ENCODE results near the gene PDPR.
"Not testable (repeated sequence)": the region's sequence is repeated elsewhere in the genome, so short reads cannot be mapped to it uniquely, and the experiment has no call there.

PDPR gene

DNA sequence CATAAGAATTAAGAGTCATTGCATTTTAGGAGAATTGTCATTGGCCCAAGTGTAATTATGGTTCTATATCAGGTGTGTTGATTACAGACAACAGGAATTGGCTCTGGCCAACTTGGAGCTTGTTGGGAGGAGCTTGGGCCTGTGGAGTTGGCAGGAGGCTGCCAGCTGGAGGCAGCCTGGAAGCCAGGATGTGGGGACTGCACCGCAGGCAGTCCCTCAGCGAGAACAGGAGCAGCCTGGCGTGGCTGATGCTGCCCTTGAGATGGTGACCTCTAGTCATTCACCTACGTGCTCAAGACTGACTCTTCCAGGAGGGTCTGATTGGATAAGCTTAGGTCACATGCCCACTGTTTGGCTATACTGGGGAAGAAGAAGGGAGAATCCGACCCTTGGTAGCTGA lies 13.6 kb downstream of the PDPR start:
- H3K27ac ChIP-seq (ENCODE audit: low read depth, low read length); H3K36me3 ChIP-seq (ENCODE audit: insufficient read depth, low read length); H3K79me2 ChIP-seq (ENCODE audit: control insufficient read depth, insufficient read depth, low read length, unreplicated experiment); H3K4me1 ChIP-seq (ENCODE audit: control insufficient read depth, insufficient read depth, low read length, unreplicated experiment); H3K4me3 ChIP-seq (ENCODE audit: low read depth, low read length); H2AFZ ChIP-seq (ENCODE audit: low read length, unreplicated experiment); H3K27me3 ChIP-seq (ENCODE audit: insufficient read depth, low read length): not testable (repeated sequence)

DNA sequence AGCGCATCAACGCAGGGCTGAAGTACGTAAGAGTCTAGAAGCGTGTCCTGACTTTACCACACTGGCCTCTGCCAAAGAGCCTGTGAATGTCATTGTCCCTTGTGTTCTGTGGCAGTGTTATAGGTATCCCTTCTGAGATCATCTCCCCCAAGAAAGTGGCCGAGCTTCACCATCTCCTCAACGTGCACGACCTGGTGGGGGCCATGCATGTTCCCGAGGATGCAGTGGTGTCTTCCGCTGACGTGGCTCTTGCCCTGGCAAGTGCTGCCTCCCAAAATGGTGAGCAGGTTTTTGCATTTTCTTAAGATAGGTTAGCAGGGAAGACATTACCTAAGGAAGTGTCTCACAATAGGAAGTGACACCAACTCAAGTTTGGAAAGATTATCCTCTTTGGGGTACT lies 14.7 kb downstream of the PDPR start:
- H3K36me3 ChIP-seq (ENCODE audit: insufficient read depth, low read length); H3K4me3 ChIP-seq (ENCODE audit: low read depth, low read length); H2AFZ ChIP-seq (ENCODE audit: low read length, unreplicated experiment); H3K27me3 ChIP-seq (ENCODE audit: insufficient read depth, low read length); H3K4me1 ChIP-seq (ENCODE audit: control insufficient read depth, insufficient read depth, low read length, unreplicated experiment); H3K79me2 ChIP-seq (ENCODE audit: control insufficient read depth, insufficient read depth, low read length, unreplicated experiment); H3K27ac ChIP-seq (ENCODE audit: low read depth, low read length): not testable (repeated sequence)

DNA sequence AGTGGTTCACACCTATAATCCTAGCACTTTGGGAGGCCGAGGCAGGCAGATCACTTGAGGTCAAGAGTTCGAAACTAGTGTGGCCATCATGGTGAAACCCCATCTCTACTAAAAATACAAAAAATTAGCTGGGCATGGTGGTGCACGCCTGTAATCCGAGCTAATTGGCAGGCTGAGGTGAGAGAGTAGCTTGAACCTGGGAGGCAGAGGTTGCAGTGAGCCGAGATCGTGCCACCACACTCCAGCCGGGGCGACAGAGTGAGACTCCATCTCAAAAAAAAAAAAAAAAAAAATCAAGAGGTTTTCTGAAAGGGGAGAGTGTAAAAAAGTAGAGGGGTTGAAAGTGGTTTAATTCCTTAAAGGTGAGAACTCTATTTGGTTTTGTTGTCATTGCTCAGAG lies 21.7 kb downstream of the PDPR start:
- not testable (repeated sequence) for H3K27me3 ChIP-seq (ENCODE audit: insufficient read depth, low read length); H3K4me3 ChIP-seq (ENCODE audit: low read depth, low read length); H3K4me1 ChIP-seq (ENCODE audit: control insufficient read depth, insufficient read depth, low read length, unreplicated experiment); H3K79me2 ChIP-seq (ENCODE audit: control insufficient read depth, insufficient read depth, low read length, unreplicated experiment); H3K27ac ChIP-seq (ENCODE audit: low read depth, low read length); H3K36me3 ChIP-seq (ENCODE audit: insufficient read depth, low read length); H2AFZ ChIP-seq (ENCODE audit: low read length, unreplicated experiment)

DNA sequence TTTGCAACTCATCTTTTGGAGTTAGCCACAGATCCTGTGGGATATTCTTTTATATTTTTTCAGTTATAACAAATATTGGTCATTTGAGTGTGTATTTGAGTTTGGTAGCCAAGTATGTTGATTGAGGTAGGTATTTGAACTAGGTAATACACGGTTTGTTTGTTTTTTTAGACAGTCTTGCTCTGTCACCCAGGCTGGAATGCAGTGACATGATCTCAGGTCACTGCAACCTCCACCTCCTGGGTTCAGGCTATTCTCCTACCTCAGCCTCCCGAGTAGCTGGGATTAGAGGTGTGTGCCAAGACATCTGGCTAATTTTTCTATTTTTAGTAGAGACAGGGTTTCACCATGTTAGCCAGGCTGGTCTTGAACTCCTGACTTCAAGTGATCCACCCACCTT lies 22.5 kb downstream of the PDPR start:
- not testable (repeated sequence) for H3K36me3 ChIP-seq (ENCODE audit: insufficient read depth, low read length); H3K27me3 ChIP-seq (ENCODE audit: insufficient read depth, low read length); H3K79me2 ChIP-seq (ENCODE audit: control insufficient read depth, insufficient read depth, low read length, unreplicated experiment); H3K4me1 ChIP-seq (ENCODE audit: control insufficient read depth, insufficient read depth, low read length, unreplicated experiment); H3K27ac ChIP-seq (ENCODE audit: low read depth, low read length); H2AFZ ChIP-seq (ENCODE audit: low read length, unreplicated experiment); H3K4me3 ChIP-seq (ENCODE audit: low read depth, low read length)

DNA sequence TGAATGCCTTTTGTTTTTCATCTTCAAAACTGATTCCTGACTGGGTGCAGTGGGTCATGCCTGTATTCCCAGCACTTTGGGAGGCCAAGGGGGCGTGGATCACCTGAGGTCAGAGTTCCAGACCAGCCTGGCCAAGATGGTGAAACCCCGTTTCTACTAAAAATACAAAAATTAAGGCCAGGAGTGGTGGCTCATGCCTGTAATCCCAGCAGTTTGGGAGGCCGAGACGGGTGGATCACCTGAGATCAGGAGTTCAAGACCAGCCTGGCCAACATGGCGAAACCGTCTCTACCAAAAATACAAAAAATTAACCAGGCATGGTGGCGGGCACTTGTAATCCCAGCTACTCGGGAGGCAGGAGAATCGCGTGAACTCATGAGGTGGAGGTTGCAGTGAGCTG lies 28.6 kb downstream of the PDPR start:
- H2AFZ ChIP-seq (ENCODE audit: low read length, unreplicated experiment); H3K4me1 ChIP-seq (ENCODE audit: control insufficient read depth, insufficient read depth, low read length, unreplicated experiment); H3K36me3 ChIP-seq (ENCODE audit: insufficient read depth, low read length); H3K4me3 ChIP-seq (ENCODE audit: low read depth, low read length); H3K27ac ChIP-seq (ENCODE audit: low read depth, low read length); H3K79me2 ChIP-seq (ENCODE audit: control insufficient read depth, insufficient read depth, low read length, unreplicated experiment); H3K27me3 ChIP-seq (ENCODE audit: insufficient read depth, low read length): not testable (repeated sequence)

DNA sequence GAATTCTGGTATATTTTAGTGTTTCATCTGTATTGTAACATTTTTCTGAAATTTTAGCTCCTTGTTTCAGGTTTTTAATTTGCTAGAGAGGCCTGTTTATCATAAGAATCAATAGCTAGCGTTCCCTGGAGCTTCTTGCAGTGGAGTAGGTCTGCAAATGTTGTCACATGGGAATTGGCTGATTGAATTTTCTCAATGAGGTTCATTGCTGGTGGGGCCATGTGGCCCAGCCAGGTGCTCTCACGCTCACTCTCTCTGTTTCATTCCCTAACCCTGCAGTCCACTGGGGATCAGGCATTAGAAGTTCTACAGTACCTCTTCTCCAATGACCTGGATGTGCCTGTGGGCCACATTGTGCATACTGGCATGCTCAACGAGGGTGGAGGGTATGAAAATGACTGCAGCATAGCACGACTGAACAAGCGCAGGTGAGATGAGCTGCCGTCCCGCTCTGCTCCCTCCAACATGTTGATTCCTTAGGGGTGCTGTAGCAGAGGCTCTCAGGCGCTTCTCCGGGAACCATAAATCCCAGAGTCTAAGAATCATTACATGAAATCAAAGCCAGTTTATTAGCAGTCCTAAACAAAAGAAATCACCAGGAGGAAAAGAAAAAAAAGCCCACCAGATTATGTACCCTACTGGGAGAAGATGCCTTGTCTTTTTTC lies 29.2 kb downstream of the PDPR start:
- not testable (repeated sequence) for H3K27ac ChIP-seq (ENCODE audit: low read depth, low read length); H3K4me3 ChIP-seq (ENCODE audit: low read depth, low read length); H3K36me3 ChIP-seq (ENCODE audit: insufficient read depth, low read length); H3K79me2 ChIP-seq (ENCODE audit: control insufficient read depth, insufficient read depth, low read length, unreplicated experiment); H2AFZ ChIP-seq (ENCODE audit: low read length, unreplicated experiment); H3K27me3 ChIP-seq (ENCODE audit: insufficient read depth, low read length); H3K4me1 ChIP-seq (ENCODE audit: control insufficient read depth, insufficient read depth, low read length, unreplicated experiment)

DNA sequence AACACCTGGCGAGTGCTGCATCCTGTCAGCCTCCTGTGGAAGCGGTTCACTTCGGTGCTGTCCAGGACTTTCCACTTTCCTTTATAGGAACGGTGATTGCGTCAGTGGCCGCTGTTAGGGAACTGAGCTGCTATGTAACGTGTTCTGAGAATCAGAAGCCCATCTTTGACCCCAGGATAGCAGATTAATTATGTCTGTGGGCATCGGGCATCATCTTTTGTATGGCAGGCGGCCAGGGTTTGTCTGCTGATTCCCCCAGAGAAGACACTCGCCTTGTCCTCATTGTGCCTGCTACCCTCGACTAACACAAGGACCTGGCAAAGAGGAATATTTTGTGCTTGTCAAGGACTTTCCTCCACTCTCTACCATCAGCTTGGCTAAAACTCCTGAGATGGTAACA lies 33.7 kb downstream of the PDPR start:
- not testable (repeated sequence) for H3K4me3 ChIP-seq (ENCODE audit: low read depth, low read length)
- peaks cover 12% of the 10 kb centered on the region for H3K36me3 ChIP-seq (ENCODE audit: insufficient read depth, low read length)

DNA sequence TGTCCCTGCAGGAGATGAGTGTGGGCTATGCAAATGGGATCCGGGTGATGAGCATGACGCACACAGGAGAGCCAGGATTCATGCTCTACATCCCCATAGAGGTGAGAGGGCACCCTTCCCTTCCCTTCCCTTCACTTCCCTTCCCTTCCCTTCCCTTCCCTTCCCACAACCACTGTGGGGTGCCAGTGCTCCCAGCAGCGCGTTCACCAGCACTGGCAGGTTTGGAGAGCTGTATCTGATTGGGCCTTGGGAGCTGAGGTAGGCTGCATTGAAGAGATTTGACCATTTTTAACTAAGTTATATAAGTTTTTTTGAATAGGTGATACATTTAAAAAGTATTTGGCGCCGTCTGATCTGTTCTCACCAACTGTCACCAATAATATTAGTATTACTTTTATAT lies 34.3 kb downstream of the PDPR start:
- H3K79me2 ChIP-seq (ENCODE audit: control insufficient read depth, insufficient read depth, low read length, unreplicated experiment); H3K4me3 ChIP-seq (ENCODE audit: low read depth, low read length); H3K4me1 ChIP-seq (ENCODE audit: control insufficient read depth, insufficient read depth, low read length, unreplicated experiment); H3K27ac ChIP-seq (ENCODE audit: low read depth, low read length); H3K27me3 ChIP-seq (ENCODE audit: insufficient read depth, low read length); H2AFZ ChIP-seq (ENCODE audit: low read length, unreplicated experiment): not testable (repeated sequence)
- peaks cover 16% of the 10 kb centered on the region for H3K36me3 ChIP-seq (ENCODE audit: insufficient read depth, low read length)

More for the DNA sequence above, 33.7 kb downstream of the PDPR start:
- not testable (repeated sequence) for H3K79me2 ChIP-seq (ENCODE audit: control insufficient read depth, insufficient read depth, low read length, unreplicated experiment); H3K27me3 ChIP-seq (ENCODE audit: insufficient read depth, low read length); H2AFZ ChIP-seq (ENCODE audit: low read length, unreplicated experiment); H3K4me1 ChIP-seq (ENCODE audit: control insufficient read depth, insufficient read depth, low read length, unreplicated experiment); H3K27ac ChIP-seq (ENCODE audit: low read depth, low read length)

DNA sequence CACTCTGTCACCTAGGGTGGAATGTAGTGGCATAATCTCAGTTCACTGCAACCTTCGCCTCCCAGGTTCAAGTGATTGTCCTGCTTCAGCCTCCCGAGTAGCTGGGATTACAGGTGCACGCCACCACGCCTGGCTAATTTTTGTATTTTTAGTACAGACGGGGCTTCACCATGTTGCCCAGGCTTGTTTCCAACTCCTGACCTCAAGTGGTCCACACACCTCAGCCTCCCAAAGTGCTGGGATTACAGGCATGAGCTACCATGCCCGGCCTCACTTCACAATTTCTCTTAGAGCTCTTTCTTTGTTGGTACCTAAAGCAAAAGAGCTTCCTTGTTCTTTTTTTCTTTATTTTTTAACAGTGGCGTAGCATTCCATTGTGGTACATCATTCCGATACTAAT lies 35.2 kb downstream of the PDPR start:
- H3K79me2 ChIP-seq (ENCODE audit: control insufficient read depth, insufficient read depth, low read length, unreplicated experiment); H2AFZ ChIP-seq (ENCODE audit: low read length, unreplicated experiment); H3K27me3 ChIP-seq (ENCODE audit: insufficient read depth, low read length); H3K27ac ChIP-seq (ENCODE audit: low read depth, low read length); H3K4me3 ChIP-seq (ENCODE audit: low read depth, low read length); H3K4me1 ChIP-seq (ENCODE audit: control insufficient read depth, insufficient read depth, low read length, unreplicated experiment): not testable (repeated sequence)
- H3K36me3 ChIP-seq (ENCODE audit: insufficient read depth, low read length): peaks cover 18% of the 10 kb centered on the region

DNA sequence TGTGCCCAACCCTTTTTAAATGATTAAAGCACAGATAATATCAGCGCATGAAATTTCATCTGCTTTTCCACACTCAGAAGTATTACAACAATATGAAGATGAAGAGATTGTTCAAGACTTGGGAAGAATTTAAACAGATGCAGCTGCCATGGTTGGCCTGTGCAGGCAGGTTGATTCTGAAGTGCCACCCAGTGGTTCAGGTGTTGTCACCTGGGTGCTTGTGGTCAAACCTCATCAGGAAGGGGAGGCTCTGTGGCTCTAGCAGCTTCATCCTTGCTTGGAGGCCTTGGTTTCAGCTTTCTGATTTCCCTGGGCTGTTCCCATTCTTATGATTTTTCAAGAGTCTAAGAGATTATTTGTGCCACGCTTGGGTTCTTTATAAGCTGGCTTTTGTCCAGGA lies 37.3 kb downstream of the PDPR start:
- Histone ChIP-seq H3K27me3 (ENCODE audit: insufficient read depth, low read length) (no peaks in the 10 kb centered on the region), H3K27ac (ENCODE audit: low read depth, low read length) (no peak overlapping the region), H3K79me2 (ENCODE audit: control insufficient read depth, insufficient read depth, low read length, unreplicated experiment) (no peaks in the 10 kb centered on the region), H3K4me1 (ENCODE audit: control insufficient read depth, insufficient read depth, low read length, unreplicated experiment) (peaks cover 5% of the 10 kb centered on the region), H2AFZ (ENCODE audit: low read length, unreplicated experiment) (no peak overlapping the region), H3K4me3 (ENCODE audit: low read depth, low read length) (no peak overlapping the region), H3K36me3 (ENCODE audit: insufficient read depth, low read length) (peaks cover 18% of the 10 kb centered on the region)

DNA sequence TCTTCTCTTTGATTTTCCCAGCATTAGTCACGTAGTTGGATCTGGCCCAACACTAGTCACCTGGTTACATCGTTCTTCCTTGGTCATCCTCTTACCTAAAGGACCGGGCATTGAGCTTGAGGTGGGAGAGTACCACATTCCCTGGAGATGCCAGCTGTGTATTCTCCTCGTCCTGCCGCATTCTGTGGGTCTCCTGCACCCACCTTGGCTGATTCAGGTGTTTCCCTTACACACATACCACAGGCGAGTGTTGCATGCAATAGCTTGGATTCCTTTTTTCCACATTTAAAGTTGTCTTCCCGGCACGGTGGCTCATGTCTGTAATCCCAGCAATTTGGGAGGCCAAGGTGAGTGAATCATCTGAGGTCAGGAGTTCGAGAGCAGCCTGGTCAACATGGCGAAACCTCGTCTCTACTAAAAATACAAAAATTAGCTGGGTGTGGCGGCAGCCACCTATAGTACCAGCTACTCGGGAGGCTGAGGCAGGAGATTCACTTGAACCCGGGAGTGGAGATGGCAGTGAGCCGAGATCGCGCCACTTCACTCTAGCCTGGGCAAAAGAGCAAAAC lies 37.9 kb downstream of the PDPR start:
- Histone ChIP-seq H3K4me1 (ENCODE audit: control insufficient read depth, insufficient read depth, low read length, unreplicated experiment) (peaks cover 5% of the 10 kb centered on the region), H3K4me3 (ENCODE audit: low read depth, low read length) (no peak overlapping the region), H3K79me2 (ENCODE audit: control insufficient read depth, insufficient read depth, low read length, unreplicated experiment) (no peaks in the 10 kb centered on the region), H3K36me3 (ENCODE audit: insufficient read depth, low read length) (peaks cover 18% of the 10 kb centered on the region), H3K27ac (ENCODE audit: low read depth, low read length) (no peak overlapping the region), H2AFZ (ENCODE audit: low read length, unreplicated experiment) (no peak overlapping the region), H3K27me3 (ENCODE audit: insufficient read depth, low read length) (no peaks in the 10 kb centered on the region)

All from ACC112 (cell line).